ENCODE results near the gene HSDL1. TPM values are rescaled to one million over a fixed set of nuclear protein-coding genes. Genes with fewer than 3 reads are reported as not detected.

The HSDL1 gene
- total and polyA plus RNA-seq, 2 of the 8 experiments (the other 6 are each of a cell fraction or from before 2014, with no cell fraction given): 25.0 to 55.7 TPM

DNA sequence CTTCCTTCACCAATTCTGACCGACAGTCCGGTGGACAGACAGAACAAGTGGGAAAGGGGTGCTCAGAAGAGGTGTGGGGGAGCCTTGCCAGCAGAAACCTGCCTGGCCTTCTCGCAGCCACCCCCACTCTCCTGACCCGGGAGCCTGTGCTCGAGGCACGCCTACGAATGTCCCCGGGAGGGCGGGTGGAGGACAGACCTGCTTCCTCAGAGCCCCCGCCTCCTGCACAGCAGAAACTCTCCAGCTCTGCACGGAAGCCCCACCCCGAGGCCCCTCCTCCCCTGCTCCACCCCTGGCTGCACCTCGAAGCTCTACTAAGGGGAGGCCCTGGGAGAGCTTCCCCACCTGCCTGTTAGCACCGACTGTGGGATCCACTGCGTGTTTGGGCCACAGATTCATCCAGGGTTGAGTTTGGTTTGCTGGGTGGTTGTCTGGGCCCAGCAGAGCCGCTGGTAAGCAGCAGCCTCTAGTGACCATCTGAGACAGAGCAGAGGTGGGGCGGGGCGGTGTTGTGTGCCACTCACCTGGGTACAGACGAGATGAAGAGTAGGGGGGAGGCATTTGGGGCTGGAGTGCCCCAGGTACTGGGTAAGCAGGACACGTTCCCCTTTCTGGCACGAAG, 35.7 kb upstream of the HSDL1 start:
- peaks cover 12% of the 10 kb centered on the region for H3K79me1 ChIP-seq (ENCODE audit: low read depth, low read length)
- peaks cover 0 to 2% (median 0%) of the 10 kb centered on the region in 4 experiments; a peak in 2 of 7 replicates for H3K4me1 ChIP-seq (replicated peaks in 1 of 4; ENCODE audit: control insufficient read depth in 3 of 4, insufficient read depth in 4 of 4, low read length in 3 of 4)
- H3K27me3 ChIP-seq (replicated peaks in 1 of 4; ENCODE audit: control insufficient read depth in 3 of 4, extremely low read depth in 1 of 4, insufficient read depth in 3 of 4, low read length in 3 of 4): no peaks in the 10 kb centered on the region
- H4K20me1 ChIP-seq (replicated peaks in 1 of 2; ENCODE audit: control insufficient read depth in 1 of 2, insufficient read depth in 2 of 2, low read length in 2 of 2): peaks cover 8 to 14% of the 10 kb centered on the region in 2 experiments
- H3K18ac ChIP-seq (ENCODE audit: extremely low read depth, low read length): no peak overlapping the region
- H2AFZ ChIP-seq (ENCODE audit: low read length): no peak overlapping the region
- H4K8ac ChIP-seq (ENCODE audit: extremely low read depth, insufficient read depth, low read length): no peak overlapping the region
- H2AK5ac ChIP-seq (ENCODE audit: low read depth, low read length): no peak overlapping the region
- H3K23ac ChIP-seq (ENCODE audit: insufficient read length): no peak overlapping the region
- H4K5ac ChIP-seq (ENCODE audit: insufficient read length, low read depth, low read length): no peak overlapping the region
- H3K27ac ChIP-seq (ENCODE audit: low read depth, low read length): no peak overlapping the region
- no peak overlapping the region for H3K4me2 ChIP-seq (ENCODE audit: insufficient read depth in 1 of 2, low read depth in 2 of 2, low read length in 2 of 2)
- POLR2A ChIA-PET (ENCODE audit: partially characterized antibody): interaction anchor here (5.9 kb wide), 1 partner anchor 13 kb away, joined by 35 read pairs; no protein-coding TSS in a partner anchor
- peaks cover 6 to 48% (median 35%) of the 10 kb centered on the region in 4 experiments for H3K36me3 ChIP-seq (ENCODE audit: control insufficient read depth in 2 of 4, insufficient read depth in 4 of 4, low read length in 3 of 4)
- H2BK12ac ChIP-seq (ENCODE audit: low read depth, low read length): no peak overlapping the region
- no peak overlapping the region for H4K91ac ChIP-seq (replicated peaks; ENCODE audit: insufficient read length, low read length)
- 87% methylated on average over 15 of the region's 21 CpGs; no CpG with 5 or more reads in 1 of the 2 experiments for WGBS, 2 experiments (ENCODE audit: extremely low coverage in 1 of 2, insufficient coverage in 1 of 2, insufficient read length in 1 of 2, insufficient replicate concordance in 2 of 2, low coverage in 1 of 2, low lambda C conversion rate in 2 of 2, missing lambda C conversion rate in 1 of 2)
- no peak overlapping the region for H3K14ac ChIP-seq (ENCODE audit: insufficient read length)
- FAIRE-seq: no peak
- H3K56ac ChIP-seq (replicated peaks; ENCODE audit: insufficient read length, low read depth, low read length): no peak overlapping the region
- CTCF ChIA-PET (ENCODE audit: partially characterized antibody): interaction anchor here (0.8 to 8.9 kb wide), 2 partner anchors 45 to 93 kb away, joined by 3 to 93 read pairs; no protein-coding TSS in a partner anchor
- no peak overlapping the region for H2BK20ac ChIP-seq (ENCODE audit: low read length)
- no peaks in the 10 kb centered on the region for H3K23me2 ChIP-seq (ENCODE audit: low read depth, low read length)
- no peaks in the 10 kb centered on the region for H3K9me3 ChIP-seq (ENCODE audit: insufficient read depth in 2 of 2, low read depth in 1 of 2, low read length in 1 of 2)
- H3K9ac ChIP-seq (replicated peaks in 1 of 4; ENCODE audit: extremely low read depth in 1 of 4, low read depth in 3 of 4, low read length in 3 of 4): no peak overlapping the region
- no peak overlapping the region for H2BK15ac ChIP-seq (ENCODE audit: low read length)
- H2BK120ac ChIP-seq (replicated peaks; ENCODE audit: low read depth, low read length): no peak overlapping the region
- peaks cover 0 to 20% of the 10 kb centered on the region in 2 experiments; a peak in 2 of 4 replicates for H3K79me2 ChIP-seq (ENCODE audit: control insufficient read depth in 1 of 2, insufficient read depth in 2 of 2, low read length in 2 of 2)
- no peak overlapping the region for H2BK5ac ChIP-seq (ENCODE audit: low read depth, low read length)
- H3K4me3 ChIP-seq (ENCODE audit: extremely low read depth in 1 of 4, insufficient read depth in 2 of 4, low read depth in 3 of 4, low read length in 4 of 4): no peak overlapping the region
- H3K4ac ChIP-seq (replicated peaks; ENCODE audit: insufficient read length, low read depth, low read length): no peak overlapping the region
- DNase-seq (ENCODE audit: low read depth in 1 of 2, low spot score in 2 of 2): no peak
- no peak for TF ChIP-seq FOSL1 (IDR thresholded peaks at IDR 0.05; ENCODE audit: insufficient read depth, low read depth, low read length)
- no peak for TF ChIP-seq KDM1A (IDR thresholded peaks at IDR 0.05; ENCODE audit: borderline replicate concordance, low read length)
- TF ChIP-seq KDM5A (IDR thresholded peaks at IDR 0.05; ENCODE audit: low read length): no peak
- TF ChIP-seq TAF1 (IDR thresholded peaks at IDR 0.05; ENCODE audit: low read depth, low read length): no peak
- TF ChIP-seq EZH2 (IDR thresholded peaks at IDR 0.05; ENCODE audit: low read depth, low read length, severe bottlenecking): no peak
- no peak for TF ChIP-seq YY1 (IDR thresholded peaks at IDR 0.05; ENCODE audit: low read depth, low read length)
- TF ChIP-seq CBX5 (IDR thresholded peaks at IDR 0.05; ENCODE audit: low read depth, low read length): no peak
- TF ChIP-seq POLR2AphosphoS5 (IDR thresholded peaks at IDR 0.05; ENCODE audit: low read depth, low read length): no peak
